GM23338 (cell line): ENCODE data around the gene SREBF2. TPM values are rescaled to one million over a fixed set of nuclear protein-coding genes. Genes with fewer than 3 reads are reported as not detected.

Experiments used
- ATAC-seq: fragments of 200-7000 bp; cut with Tn5 transposase; 3 replicates; pipeline ENCODE4 v1.9.1; 2020
- DNase-seq: peaks from one replicate; pipeline ENCODE4 v3.0.0-alpha.2; 2015; ENCODE audit warnings: low spot score
- H2AFZ ChIP-seq: fragments of 200-600 bp; sonication (generic); 2 replicates; pipeline ENCODE4 v1.8.0; 2016; ENCODE audit warnings: antibody characterized with exemption, mild to moderate bottlenecking, moderate library complexity
- H3F3A ChIP-seq: fragments of 200-600 bp; sonication (generic); replicated peaks from 2 replicates; pipeline ENCODE4 v1.8.0; 2017; ENCODE audit warnings: antibody characterized with exemption, mixed run types, low read depth
- H3K27ac ChIP-seq: fragments of 200-600 bp; sonication (generic); 2 replicates; pipeline ENCODE4 v1.6.1; 2016; ENCODE audit warnings: low read depth
- H3K27me3 ChIP-seq: fragments of 200-600 bp; sonication (generic); 2 replicates; pipeline ENCODE4 v1.8.0; 2016; ENCODE audit warnings: mild to moderate bottlenecking, mixed run types, moderate library complexity; ENCODE audit not compliant: insufficient read depth
- H3K36me3 ChIP-seq: fragments of 200-600 bp; sonication (generic); 2 replicates; pipeline ENCODE4 v1.8.0; 2016; ENCODE audit warnings: mild to moderate bottlenecking; ENCODE audit not compliant: insufficient read depth
- H3K4me1 ChIP-seq: fragments of 200-600 bp; sonication (generic); 2 replicates; pipeline ENCODE4 v1.8.0; 2016; ENCODE audit warnings: mild to moderate bottlenecking, moderate library complexity; ENCODE audit not compliant: insufficient read depth
- H3K4me2 ChIP-seq: fragments of 200-600 bp; sonication (generic); 2 replicates; pipeline ENCODE4 v1.7.1; 2017; ENCODE audit warnings: mixed run types
- H3K4me3 ChIP-seq: fragments of 200-600 bp; sonication (generic); 2 replicates; pipeline ENCODE4 v1.6.1; 2016; ENCODE audit warnings: mixed run types
- H3K79me2 ChIP-seq: fragments of 200-600 bp; sonication (generic); replicated peaks from 2 replicates; pipeline ENCODE4 v1.8.0; 2017; ENCODE audit warnings: mild to moderate bottlenecking; ENCODE audit not compliant: insufficient read depth
- H3K9me2 ChIP-seq: fragments of 200-600 bp; sonication (generic); 2 replicates; pipeline ENCODE4 v1.8.0; 2017; ENCODE audit not compliant: insufficient read depth
- H4K20me1 ChIP-seq: fragments of 200-600 bp; sonication (generic); replicated peaks from 2 replicates; pipeline ENCODE4 v1.8.0; 2017; ENCODE audit warnings: mild to moderate bottlenecking; ENCODE audit not compliant: insufficient read depth
- H3K27ac Mint-ChIP-seq: 2 replicates; pipeline ENCODE4 v1.8.0; 2020; ENCODE audit warnings: inconsistent platforms, mild to moderate bottlenecking, moderate library complexity, mixed read lengths
- H3K27me3 Mint-ChIP-seq: 3 replicates; pipeline ENCODE4 v1.8.0; 2022; ENCODE audit warnings: low read depth, mild to moderate bottlenecking, moderate library complexity, mixed read lengths, inconsistent platforms; ENCODE audit not compliant: insufficient read depth, poor library complexity
- H3K36me3 Mint-ChIP-seq: 3 replicates; pipeline ENCODE4 v1.8.0; 2021; ENCODE audit warnings: low read depth, mild to moderate bottlenecking, inconsistent platforms, moderate library complexity, mixed read lengths
- H3K4me1 Mint-ChIP-seq: 3 replicates; pipeline ENCODE4 v1.8.0; 2020; ENCODE audit warnings: mild to moderate bottlenecking, inconsistent platforms, mixed read lengths
- H3K4me3 Mint-ChIP-seq: 3 replicates; pipeline ENCODE4 v1.8.0; 2021; ENCODE audit warnings: moderate library complexity, mild to moderate bottlenecking, inconsistent platforms, mixed read lengths
- H3K9me3 Mint-ChIP-seq: 3 replicates; pipeline ENCODE4 v1.8.0; 2020; ENCODE audit warnings: moderate library complexity, mild to moderate bottlenecking, inconsistent platforms, mixed read lengths
- CREB1 ChIP-seq: fragments of 250-450 bp; sonication (Bioruptor Pico); IDR thresholded peaks from 2 replicates; pipeline ENCODE4 v1.5.0; 2020; ENCODE audit warnings: low read depth, mild to moderate bottlenecking, moderate library complexity
- EZH2 ChIP-seq: fragments of 200-600 bp; sonication (generic); IDR thresholded peaks from one replicate; pipeline ENCODE4 v1.8.0; 2017; ENCODE audit warnings: antibody characterized with exemption, mild to moderate bottlenecking, low read depth; ENCODE audit not compliant: unreplicated experiment
- EZH2phosphoT487 ChIP-seq: fragments of 200-600 bp; sonication (generic); IDR thresholded peaks from one replicate; pipeline ENCODE4 v1.8.1; 2018; ENCODE audit warnings: antibody characterized with exemption; ENCODE audit not compliant: unreplicated experiment
- JUNB ChIP-seq: IDR thresholded peaks from one replicate; pipeline ENCODE4 v1.6.1; 2016; ENCODE audit warnings: antibody characterized with exemption; ENCODE audit not compliant: unreplicated experiment
- NANOG ChIP-seq: IDR thresholded peaks from 2 replicates; pipeline ENCODE4 v1.6.1; 2016; ENCODE audit warnings: antibody characterized with exemption, borderline replicate concordance
- POLR2AphosphoS5 ChIP-seq: IDR thresholded peaks from 2 replicates; pipeline ENCODE4 v1.6.1; 2016; ENCODE audit warnings: antibody characterized with exemption, low read depth
- STAT1 ChIP-seq: IDR thresholded peaks from one replicate; pipeline ENCODE4 v1.6.1; 2016; ENCODE audit warnings: antibody characterized with exemption; ENCODE audit not compliant: unreplicated experiment
- ZNF114 ChIP-seq: fragments of 250-450 bp; sonication (Bioruptor Pico); IDR thresholded peaks from 2 replicates; pipeline ENCODE4 v1.5.0; 2020; ENCODE audit warnings: mild to moderate bottlenecking, moderate library complexity
- ZNF331 ChIP-seq: fragments of 250-450 bp; sonication (Bioruptor Pico); IDR thresholded peaks from 2 replicates; pipeline ENCODE4 v1.5.0; 2020; ENCODE audit warnings: low read depth, mild to moderate bottlenecking, moderate library complexity
- ZNF462 ChIP-seq: fragments of 250-450 bp; sonication (Bioruptor Pico); IDR thresholded peaks from 2 replicates; pipeline ENCODE4 v1.5.0; 2020; ENCODE audit warnings: mild to moderate bottlenecking, moderate library complexity
- polyA plus RNA-seq: library from polyadenylated mRNA; unstranded; fragments of >200 nt; fragmentation: Nextera tagmentation; extraction: Ambion mirVana; gene quantifications from 2 replicates; pipeline ENCODE4 v1.2.1, GENCODE V29; 2016
- total RNA-seq: library from RNA; depleted of rRNA; stranded (reverse); fragments of >200 nt; shearing (Covaris generic); gene quantifications from 2 replicates; pipeline ENCODE4 v1.2.3, GENCODE V29; 2014
- TF ChIP-seq, protein P1 (sequence below): IDR thresholded peaks from 2 replicates; pipeline ENCODE4 v1.6.1; 2016; ENCODE audit warnings: antibody characterized with exemption
- TF ChIP-seq, protein P2 (sequence below), 2 experiments: fragments of 200-600 bp in 1 of 2; sonication (generic) in 1 of 2; conservative IDR thresholded peaks; 2 replicates each; pipeline versions ENCODE4 v1.5.1 to v1.6.1; 2016 to 2017; ENCODE audit warnings: antibody characterized with exemption in 2 of 2, low read depth in 2 of 2, mild to moderate bottlenecking in 2 of 2, moderate library complexity in 1 of 2
- TF ChIP-seq, protein P3 (sequence below): IDR thresholded peaks from one replicate; pipeline ENCODE4 v1.6.1; 2018; ENCODE audit warnings: antibody characterized with exemption; ENCODE audit not compliant: unreplicated experiment

SREBF2 gene
- total and polyA plus RNA-seq, 2 experiments from 2014 or later, result 48.7 to 163 TPM

DNA sequence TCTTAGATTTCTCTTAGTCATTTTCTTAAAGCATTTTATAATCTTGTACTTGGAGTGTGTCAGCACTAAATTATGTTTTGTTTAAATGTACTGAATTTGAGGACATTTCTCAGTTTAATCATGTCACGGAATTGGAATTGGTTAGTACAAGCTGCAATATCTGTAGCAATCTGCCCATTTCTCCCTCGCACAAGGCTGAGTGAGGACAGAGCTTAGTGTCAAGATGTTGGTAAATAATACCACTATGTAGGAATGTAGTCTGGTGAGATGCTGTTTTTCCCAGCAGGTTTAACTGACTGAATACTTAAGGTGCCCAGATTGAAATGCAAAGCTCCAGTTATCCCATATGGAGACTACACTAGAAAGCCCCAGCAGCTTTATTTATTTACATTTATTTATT, 30.6 kb downstream of the SREBF2 start:
- H2AFZ ChIP-seq, result no peak overlapping the region
- 0 out of 2 replicates have a peak, but pooled peaks cover 15% of the 10 kb centered on the region for H3K4me1 ChIP-seq
- Mint-ChIP-seq H3K27ac (0 out of 2 replicates have a peak overlapping the region, but pooled peaks have one; percentile 21), H3K4me3 (no peak overlapping the region), H3K27me3 (peaks cover 5% of the 10 kb centered on the region), H3K9me3 (no peaks in the 10 kb centered on the region), H3K36me3 (peaks cover 29% of the 10 kb centered on the region), H3K4me1 (peaks cover 15% of the 10 kb centered on the region)
- DNase-seq (no peak), ATAC-seq (peak; percentile 48)
- no peaks in the 10 kb centered on the region for H3K9me2 ChIP-seq
- H3K27ac ChIP-seq, result peak overlapping the region; percentile 47; the same call in 1 of the 2 replicates
- H3K4me2 ChIP-seq, result no peak overlapping the region
- peaks cover 12% of the 10 kb centered on the region for H3K36me3 ChIP-seq
- no peaks in the 10 kb centered on the region for H3F3A ChIP-seq
- peaks cover 76% of the 10 kb centered on the region for H3K79me2 ChIP-seq
- TF ChIP-seq ZNF114 (CRISPR knock-in tag) (no peak), CREB1 (CRISPR knock-in tag) (no peak), JUNB (no peak), ZNF331 (CRISPR knock-in tag) (no peak), EZH2phosphoT487 (no peak), POLR2AphosphoS5 (no peak), NANOG (no peak), EZH2 (no peak), STAT1 (no peak), ZNF462 (CRISPR knock-in tag) (no peak)
- TF ChIP-seq, protein P1, sequence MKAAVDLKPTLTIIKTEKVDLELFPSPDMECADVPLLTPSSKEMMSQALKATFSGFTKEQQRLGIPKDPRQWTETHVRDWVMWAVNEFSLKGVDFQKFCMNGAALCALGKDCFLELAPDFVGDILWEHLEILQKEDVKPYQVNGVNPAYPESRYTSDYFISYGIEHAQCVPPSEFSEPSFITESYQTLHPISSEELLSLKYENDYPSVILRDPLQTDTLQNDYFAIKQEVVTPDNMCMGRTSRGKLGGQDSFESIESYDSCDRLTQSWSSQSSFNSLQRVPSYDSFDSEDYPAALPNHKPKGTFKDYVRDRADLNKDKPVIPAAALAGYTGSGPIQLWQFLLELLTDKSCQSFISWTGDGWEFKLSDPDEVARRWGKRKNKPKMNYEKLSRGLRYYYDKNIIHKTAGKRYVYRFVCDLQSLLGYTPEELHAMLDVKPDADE, result no peak
- TF ChIP-seq, protein P2, sequence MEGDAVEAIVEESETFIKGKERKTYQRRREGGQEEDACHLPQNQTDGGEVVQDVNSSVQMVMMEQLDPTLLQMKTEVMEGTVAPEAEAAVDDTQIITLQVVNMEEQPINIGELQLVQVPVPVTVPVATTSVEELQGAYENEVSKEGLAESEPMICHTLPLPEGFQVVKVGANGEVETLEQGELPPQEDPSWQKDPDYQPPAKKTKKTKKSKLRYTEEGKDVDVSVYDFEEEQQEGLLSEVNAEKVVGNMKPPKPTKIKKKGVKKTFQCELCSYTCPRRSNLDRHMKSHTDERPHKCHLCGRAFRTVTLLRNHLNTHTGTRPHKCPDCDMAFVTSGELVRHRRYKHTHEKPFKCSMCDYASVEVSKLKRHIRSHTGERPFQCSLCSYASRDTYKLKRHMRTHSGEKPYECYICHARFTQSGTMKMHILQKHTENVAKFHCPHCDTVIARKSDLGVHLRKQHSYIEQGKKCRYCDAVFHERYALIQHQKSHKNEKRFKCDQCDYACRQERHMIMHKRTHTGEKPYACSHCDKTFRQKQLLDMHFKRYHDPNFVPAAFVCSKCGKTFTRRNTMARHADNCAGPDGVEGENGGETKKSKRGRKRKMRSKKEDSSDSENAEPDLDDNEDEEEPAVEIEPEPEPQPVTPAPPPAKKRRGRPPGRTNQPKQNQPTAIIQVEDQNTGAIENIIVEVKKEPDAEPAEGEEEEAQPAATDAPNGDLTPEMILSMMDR (conservative IDR thresholded peaks at IDR 0.05; ENCODE audit: low read depth in 2 of 2), result no peak
- TF ChIP-seq, protein P3, sequence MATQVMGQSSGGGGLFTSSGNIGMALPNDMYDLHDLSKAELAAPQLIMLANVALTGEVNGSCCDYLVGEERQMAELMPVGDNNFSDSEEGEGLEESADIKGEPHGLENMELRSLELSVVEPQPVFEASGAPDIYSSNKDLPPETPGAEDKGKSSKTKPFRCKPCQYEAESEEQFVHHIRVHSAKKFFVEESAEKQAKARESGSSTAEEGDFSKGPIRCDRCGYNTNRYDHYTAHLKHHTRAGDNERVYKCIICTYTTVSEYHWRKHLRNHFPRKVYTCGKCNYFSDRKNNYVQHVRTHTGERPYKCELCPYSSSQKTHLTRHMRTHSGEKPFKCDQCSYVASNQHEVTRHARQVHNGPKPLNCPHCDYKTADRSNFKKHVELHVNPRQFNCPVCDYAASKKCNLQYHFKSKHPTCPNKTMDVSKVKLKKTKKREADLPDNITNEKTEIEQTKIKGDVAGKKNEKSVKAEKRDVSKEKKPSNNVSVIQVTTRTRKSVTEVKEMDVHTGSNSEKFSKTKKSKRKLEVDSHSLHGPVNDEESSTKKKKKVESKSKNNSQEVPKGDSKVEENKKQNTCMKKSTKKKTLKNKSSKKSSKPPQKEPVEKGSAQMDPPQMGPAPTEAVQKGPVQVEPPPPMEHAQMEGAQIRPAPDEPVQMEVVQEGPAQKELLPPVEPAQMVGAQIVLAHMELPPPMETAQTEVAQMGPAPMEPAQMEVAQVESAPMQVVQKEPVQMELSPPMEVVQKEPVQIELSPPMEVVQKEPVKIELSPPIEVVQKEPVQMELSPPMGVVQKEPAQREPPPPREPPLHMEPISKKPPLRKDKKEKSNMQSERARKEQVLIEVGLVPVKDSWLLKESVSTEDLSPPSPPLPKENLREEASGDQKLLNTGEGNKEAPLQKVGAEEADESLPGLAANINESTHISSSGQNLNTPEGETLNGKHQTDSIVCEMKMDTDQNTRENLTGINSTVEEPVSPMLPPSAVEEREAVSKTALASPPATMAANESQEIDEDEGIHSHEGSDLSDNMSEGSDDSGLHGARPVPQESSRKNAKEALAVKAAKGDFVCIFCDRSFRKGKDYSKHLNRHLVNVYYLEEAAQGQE, result no peak
- no peaks in the 10 kb centered on the region for H3K27me3 ChIP-seq
- peaks cover 55% of the 10 kb centered on the region for H4K20me1 ChIP-seq
- H3K4me3 ChIP-seq, result no peak overlapping the region
